ENCODE data around the gene SLC35E2B. TPM values are rescaled to one million over a fixed set of nuclear protein-coding genes. Genes with fewer than 3 reads are reported as not detected.

SLC35E2B gene
- total and polyA plus RNA-seq, 2 of the 8 experiments (the other 6 are each of a cell fraction or from before 2014, with no cell fraction given): 25.9 to 46.7 TPM

- TF ChIP-seq NRF1 (IDR thresholded peaks at IDR 0.05; ENCODE audit: low read depth, low read length) (no peak), SIRT6 (IDR thresholded peaks at IDR 0.05; ENCODE audit: low read length) (no peak), CBX5 (IDR thresholded peaks at IDR 0.05; ENCODE audit: low read depth, low read length) (no peak), TBP (IDR thresholded peaks at IDR 0.05; ENCODE audit: low read depth, low read length) (no peak), MAX (IDR thresholded peaks at IDR 0.05) (no peak), YY1 (IDR thresholded peaks at IDR 0.05; ENCODE audit: low read depth, low read length) (no peak), RNF2 (IDR thresholded peaks at IDR 0.05; ENCODE audit: borderline replicate concordance, low read depth, low read length, missing control alignments, poor library complexity, severe bottlenecking) (no peak), JUN (IDR thresholded peaks at IDR 0.05; ENCODE audit: low read depth, low read length) (no peak), RAD21 (IDR thresholded peaks at IDR 0.05 in 1 of 2, conservative IDR thresholded peaks at IDR 0.05 in 1 of 2; ENCODE audit: low read depth in 2 of 2, low read length in 2 of 2) (no peak), CHD2 (IDR thresholded peaks at IDR 0.05; ENCODE audit: low read length) (no peak), BCL11A (IDR thresholded peaks at IDR 0.05; ENCODE audit: low read depth in 2 of 2, low read length in 2 of 2) (no peak), RFX5 (IDR thresholded peaks at IDR 0.05; ENCODE audit: borderline replicate concordance, low read depth, low read length) (no peak)
- TF ChIP-seq, protein P1, sequence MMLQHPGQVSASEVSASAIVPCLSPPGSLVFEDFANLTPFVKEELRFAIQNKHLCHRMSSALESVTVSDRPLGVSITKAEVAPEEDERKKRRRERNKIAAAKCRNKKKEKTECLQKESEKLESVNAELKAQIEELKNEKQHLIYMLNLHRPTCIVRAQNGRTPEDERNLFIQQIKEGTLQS (IDR thresholded peaks at IDR 0.05; ENCODE audit: insufficient read depth, low read depth, low read length): no peak
These were observed 20.2 kb downstream of the SLC35E2B start (continued) for GRCh38 chr1:1672181-1672965.

All from H1 (cell line).